ENCODE measurements around the gene CCL25. TPM values are rescaled to one million over a fixed set of nuclear protein-coding genes. Genes with fewer than 3 reads are reported as not detected.

Gene CCL25
- total and polyA plus RNA-seq, 11 donors: not detected

DNA sequence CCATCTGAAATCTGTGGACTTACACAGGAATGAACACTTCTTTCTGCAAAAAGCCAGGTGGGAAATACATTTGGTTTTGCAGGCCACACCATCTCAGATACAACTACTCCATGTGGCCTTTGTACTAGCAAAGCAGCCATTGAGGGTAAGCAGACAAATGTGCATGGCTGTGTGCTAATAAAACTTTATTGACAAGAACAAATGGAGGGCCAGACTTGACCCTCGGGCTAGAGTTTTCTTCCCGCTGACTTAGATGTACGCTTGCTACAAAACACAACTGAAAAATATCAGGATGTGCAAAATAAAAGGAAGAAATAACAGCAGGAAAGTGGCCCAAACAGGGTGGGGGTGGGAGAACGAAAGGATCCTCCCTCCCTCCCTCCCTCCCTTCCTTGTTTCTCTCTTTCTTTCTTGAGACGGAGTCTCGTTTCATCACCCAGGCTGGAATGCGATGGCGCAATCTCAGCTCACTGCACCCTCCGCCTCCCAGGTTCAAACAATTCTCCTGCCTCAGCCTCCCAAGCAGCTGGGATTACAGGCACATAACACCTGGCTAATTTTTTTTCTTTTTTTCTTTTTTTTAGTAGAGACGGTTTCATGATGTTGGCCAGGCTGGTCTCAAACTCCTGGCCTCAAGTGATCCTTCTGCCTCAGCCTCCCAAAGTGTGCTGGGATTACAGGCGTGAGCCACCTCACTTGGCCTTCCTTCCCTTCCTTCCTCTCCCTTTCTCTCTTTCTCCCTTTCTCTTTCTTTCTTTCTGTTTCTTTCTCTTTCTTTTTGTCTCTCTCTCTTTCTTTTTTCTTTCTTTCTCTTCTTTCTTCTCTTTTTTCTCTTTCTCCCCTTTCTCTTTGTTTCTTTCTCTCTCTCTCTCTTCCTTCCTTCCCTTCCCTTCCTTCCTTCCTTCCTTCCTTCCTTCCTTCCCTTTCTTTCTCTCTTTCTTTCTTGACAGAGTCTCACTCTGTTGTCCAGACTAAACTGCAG is 29.3 kb downstream of the CCL25 start:
- 82 to 87% (median 84%) methylated on average over 11 of the region's 11 CpGs for WGBS, 4 donors
- Histone ChIP-seq H3K4me1 (peaks cover 0 to 4% (median 0%) of the 10 kb centered on the region in 12 donors), H3K36me3 (no peaks in the 10 kb centered on the region), H3K9me3 (no peaks in the 10 kb centered on the region), H3K27me3 (peaks cover 0 to 8% (median 0%) of the 10 kb centered on the region in 9 donors), H3K4me3 (no peak overlapping the region), H3K27ac (no peak overlapping the region)
- TF ChIP-seq, protein P1, sequence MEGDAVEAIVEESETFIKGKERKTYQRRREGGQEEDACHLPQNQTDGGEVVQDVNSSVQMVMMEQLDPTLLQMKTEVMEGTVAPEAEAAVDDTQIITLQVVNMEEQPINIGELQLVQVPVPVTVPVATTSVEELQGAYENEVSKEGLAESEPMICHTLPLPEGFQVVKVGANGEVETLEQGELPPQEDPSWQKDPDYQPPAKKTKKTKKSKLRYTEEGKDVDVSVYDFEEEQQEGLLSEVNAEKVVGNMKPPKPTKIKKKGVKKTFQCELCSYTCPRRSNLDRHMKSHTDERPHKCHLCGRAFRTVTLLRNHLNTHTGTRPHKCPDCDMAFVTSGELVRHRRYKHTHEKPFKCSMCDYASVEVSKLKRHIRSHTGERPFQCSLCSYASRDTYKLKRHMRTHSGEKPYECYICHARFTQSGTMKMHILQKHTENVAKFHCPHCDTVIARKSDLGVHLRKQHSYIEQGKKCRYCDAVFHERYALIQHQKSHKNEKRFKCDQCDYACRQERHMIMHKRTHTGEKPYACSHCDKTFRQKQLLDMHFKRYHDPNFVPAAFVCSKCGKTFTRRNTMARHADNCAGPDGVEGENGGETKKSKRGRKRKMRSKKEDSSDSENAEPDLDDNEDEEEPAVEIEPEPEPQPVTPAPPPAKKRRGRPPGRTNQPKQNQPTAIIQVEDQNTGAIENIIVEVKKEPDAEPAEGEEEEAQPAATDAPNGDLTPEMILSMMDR (IDR thresholded peaks at IDR 0.05): no peak
- no peak for TF ChIP-seq POLR2A (IDR thresholded peaks at IDR 0.05)
- intact Hi-C loops (cut with DNase I): no loop called here
- DNase-seq (no peak), ATAC-seq (no peak)

DNA sequence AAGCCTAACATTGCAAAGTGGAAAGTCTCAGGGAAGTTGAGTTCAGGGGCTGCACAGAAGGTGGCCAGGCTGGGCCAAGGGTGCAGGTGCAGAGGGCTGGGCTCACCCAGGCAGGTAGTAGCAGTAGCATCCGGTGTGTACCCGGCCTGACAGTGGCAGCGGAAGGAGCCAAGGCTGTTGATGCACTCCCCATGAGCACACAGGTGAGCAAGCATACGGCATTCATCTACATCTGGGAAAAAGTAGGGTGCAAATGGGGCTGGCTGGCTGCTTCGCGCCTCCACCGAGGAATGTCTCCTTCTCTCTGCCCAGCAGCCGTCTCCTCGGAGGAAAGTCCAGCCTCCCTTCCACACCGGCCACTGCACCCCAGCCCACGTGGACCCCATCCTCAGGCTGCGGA is 30.6 kb downstream of the CCL25 start:
- Histone ChIP-seq H3K4me3 (no peak overlapping the region), H3K36me3 (no peaks in the 10 kb centered on the region), H3K4me1 (peaks cover 0 to 4% (median 0%) of the 10 kb centered on the region in 12 donors), H3K9me3 (no peaks in the 10 kb centered on the region), H3K27me3 (peaks cover 0 to 12% (median 4%) of the 10 kb centered on the region in 9 donors), H3K27ac (no peak overlapping the region)
- DNase-seq (no peak), ATAC-seq (no peak)
- WGBS, 4 donors: 82 to 92% (median 89%) methylated on average over 9 to 12 of the region's 12 CpGs
- intact Hi-C loops (cut with DNase I): no loop called here
- TF ChIP-seq, protein P1 (IDR thresholded peaks at IDR 0.05): no peak
- TF ChIP-seq POLR2A (IDR thresholded peaks at IDR 0.05): no peak

DNA sequence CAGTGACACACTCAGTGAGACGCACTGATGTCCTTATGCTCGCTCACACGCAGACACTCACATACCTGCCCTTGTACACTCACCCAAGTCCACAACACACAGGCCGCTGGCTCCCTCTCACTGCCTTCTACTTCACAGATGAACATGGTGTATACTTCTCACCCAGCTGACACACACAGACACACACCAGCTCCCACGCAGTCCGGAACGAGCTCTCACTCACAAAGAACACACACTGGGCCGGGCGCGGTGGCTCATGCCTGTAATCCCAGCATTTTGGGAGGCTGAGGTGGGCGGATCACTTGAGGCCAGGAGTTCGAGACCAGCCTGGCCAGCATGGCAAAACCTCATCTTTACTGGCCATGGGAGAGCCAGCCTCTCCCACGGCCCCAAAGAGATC is 31.6 kb downstream of the CCL25 start:
- Histone ChIP-seq H3K27ac (no peak overlapping the region), H3K9me3 (no peaks in the 10 kb centered on the region), H3K4me3 (no peak overlapping the region), H3K4me1 (peaks cover 0 to 4% (median 0%) of the 10 kb centered on the region in 12 donors), H3K36me3 (no peaks in the 10 kb centered on the region), H3K27me3 (peaks cover 0 to 13% (median 5%) of the 10 kb centered on the region in 9 donors)
- 88 to 94% (median 92%) methylated on average over 13 of the region's 13 CpGs for WGBS, 4 donors
- DNase-seq: no peak
- intact Hi-C loops (cut with DNase I): no loop called here
- no peak for ATAC-seq
- no peak for TF ChIP-seq POLR2A (IDR thresholded peaks at IDR 0.05)
- TF ChIP-seq, protein P1 (IDR thresholded peaks at IDR 0.05): no peak

DNA sequence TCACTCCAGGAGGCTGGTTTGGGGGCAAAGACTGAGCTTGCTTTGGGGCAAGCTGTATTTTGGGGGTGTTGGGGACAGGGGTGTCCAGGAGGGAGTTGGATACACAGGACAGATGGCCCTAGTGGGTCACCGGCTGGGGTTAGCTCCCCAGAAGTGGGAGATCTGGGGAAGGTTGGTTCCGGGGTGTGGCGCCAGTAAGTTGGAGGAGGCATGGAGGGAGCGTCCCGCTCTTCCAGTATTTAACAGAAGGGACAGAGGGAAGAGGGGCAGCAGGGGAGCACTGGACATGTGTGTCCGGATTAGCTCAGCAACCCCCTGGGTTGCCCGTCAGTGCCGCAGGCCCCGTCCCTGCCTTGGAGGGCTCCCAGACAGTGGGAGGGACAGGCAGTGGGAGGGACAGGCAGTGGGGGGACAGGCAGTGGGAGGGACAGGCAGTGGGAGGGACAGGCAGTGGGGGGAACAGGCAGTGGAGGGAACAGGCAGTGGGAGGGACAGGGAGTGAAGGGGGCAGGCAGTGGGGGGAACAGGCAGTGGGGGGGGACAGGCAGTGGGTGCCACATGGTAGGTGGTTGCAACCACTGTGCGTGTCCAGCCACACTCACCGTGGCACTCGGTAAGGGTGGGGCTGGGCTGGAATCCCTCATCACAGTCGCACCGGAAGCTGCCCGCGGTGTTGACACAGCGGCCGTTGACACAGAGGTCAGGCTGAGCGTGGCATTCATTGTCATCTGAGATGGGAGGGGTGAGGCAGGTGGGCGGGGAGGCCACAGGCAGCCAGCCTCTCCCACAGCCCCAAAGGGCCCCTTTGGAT is 33.2 kb downstream of the CCL25 start:
- Histone ChIP-seq H3K9me3 (peaks cover 0 to 9% (median 0%) of the 10 kb centered on the region in 12 donors), H3K27me3 (peaks cover 0 to 13% (median 5%) of the 10 kb centered on the region in 9 donors), H3K36me3 (no peaks in the 10 kb centered on the region), H3K4me3 (no peak overlapping the region), H3K27ac (no peak overlapping the region), H3K4me1 (peaks cover 0 to 4% (median 0%) of the 10 kb centered on the region in 12 donors)
- ATAC-seq: no peak
- TF ChIP-seq, protein P1 (IDR thresholded peaks at IDR 0.05): no peak
- TF ChIP-seq POLR2A (IDR thresholded peaks at IDR 0.05): no peak
- DNase-seq: no peak
- intact Hi-C loops (cut with DNase I): no loop called here
- WGBS, 4 donors: 45 to 55% (median 53%) methylated on average over 20 of the region's 20 CpGs
